Common myeloid progenitor, CD34-positive (primary cell): ENCODE data around the gene HOMER1.

Experiments used
- CTCF ChIA-PET: fragments of 350-600 bp; sonication (Branson Sonifier 250); formaldehyde crosslinking; loops from one replicate; lab custom pipeline; 2021; ENCODE audit warnings: antibody characterized with exemption; lab: Charles Lee
- POLR2A ChIA-PET: fragments of 350-600 bp; sonication (Branson Sonifier 250); formaldehyde crosslinking; loops from one replicate; lab custom pipeline; 2021; ENCODE audit warnings: antibody characterized with exemption; lab: Charles Lee
- DNase-seq, 3 donors: peaks; one replicate each; pipeline versions ENCODE4 v3.0.0 to v3.0.0-alpha.2; 2013
- H3K27ac ChIP-seq, 2 experiments: 1 replicate in 1 of 2; 2 replicates in 1 of 2; pipeline ENCODE4 v1.7.0; 2013; ENCODE audit warnings: inconsistent platforms in 2 of 2, low read length in 2 of 2, mild to moderate bottlenecking in 2 of 2, low read depth in 1 of 2, moderate library complexity in 1 of 2; ENCODE audit not compliant: severe bottlenecking in 2 of 2, insufficient read depth in 1 of 2, poor library complexity in 1 of 2
- H3K27me3 ChIP-seq, 5 experiments: replicated peaks in 2 of 5; 1 replicate in 3 of 5; 2 replicates in 2 of 5; pipeline versions ENCODE4 v1.6.1 to v1.7.0; 2013; ENCODE audit warnings: low read length in 4 of 5, mild to moderate bottlenecking in 2 of 5, moderate library complexity in 2 of 5, inconsistent platforms in 1 of 5; ENCODE audit not compliant: insufficient read depth in 5 of 5, control insufficient read depth in 4 of 5
- H3K36me3 ChIP-seq, 4 experiments: 1 replicate in 2 of 4; 2 replicates in 2 of 4; pipeline versions ENCODE4 v1.6.1 to v1.7.0; 2013; ENCODE audit warnings: low read length in 3 of 4, control low read depth in 1 of 4, mild to moderate bottlenecking in 1 of 4; ENCODE audit not compliant: control insufficient read depth in 4 of 4, insufficient read depth in 4 of 4
- H3K4me1 ChIP-seq, 4 experiments: 1 replicate in 3 of 4; 2 replicates in 1 of 4; pipeline versions ENCODE4 v1.6.1 to v1.7.1; 2013; ENCODE audit warnings: low read length in 3 of 4, mild to moderate bottlenecking in 3 of 4, control low read depth in 1 of 4, inconsistent platforms in 1 of 4, moderate library complexity in 1 of 4; ENCODE audit not compliant: control insufficient read depth in 4 of 4, insufficient read depth in 4 of 4; ENCODE audit errors: control extremely low read depth in 1 of 4
- H3K4me3 ChIP-seq, 7 experiments: 1 replicate in 4 of 7; 2 replicates in 3 of 7; pipeline versions ENCODE4 v1.5.1 to v1.7.0; 2013; ENCODE audit warnings: mild to moderate bottlenecking in 7 of 7, low read length in 6 of 7, moderate library complexity in 6 of 7, inconsistent platforms in 2 of 7, low read depth in 2 of 7, control low read depth in 1 of 7; ENCODE audit not compliant: insufficient read depth in 4 of 7, control insufficient read depth in 1 of 7; ENCODE audit errors: extremely low read depth in 1 of 7
- H3K9me3 ChIP-seq, 5 experiments: 1 replicate in 4 of 5; 2 replicates in 1 of 5; pipeline versions ENCODE4 v1.6.1 to v1.7.1; 2013; ENCODE audit warnings: low read length in 4 of 5, mild to moderate bottlenecking in 2 of 5, inconsistent platforms in 1 of 5, low read depth in 1 of 5, moderate library complexity in 1 of 5; ENCODE audit not compliant: control insufficient read depth in 4 of 5, insufficient read depth in 2 of 5; ENCODE audit errors: control extremely low read depth in 1 of 5
- WGBS: methylation state at CpG from one replicate; pipeline ENCODE4 v1.1.5; 2013; ENCODE audit not compliant: insufficient coverage; 5-methylcytosine and 5-hydroxymethylcytosine counted together

The HOMER1 gene

DNA sequence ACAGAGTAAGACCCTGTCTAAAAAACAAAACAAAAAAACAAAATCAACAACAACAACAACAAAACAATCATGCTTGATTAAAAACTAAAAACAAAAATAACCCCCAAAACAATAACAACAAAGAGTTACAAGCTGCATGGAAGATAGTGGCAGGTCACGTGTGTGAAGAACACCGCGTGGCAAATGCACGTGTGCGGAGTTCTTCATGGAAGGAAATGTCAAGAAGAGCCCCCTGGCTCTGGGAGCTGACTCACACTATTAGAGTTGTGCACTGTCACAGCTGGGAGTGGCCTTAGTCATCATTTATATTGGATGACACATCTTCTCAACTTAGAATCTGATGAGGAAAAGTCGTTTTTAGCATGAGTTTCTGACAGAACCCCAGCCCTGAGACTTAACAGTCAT is 167.5 kb downstream of the HOMER1 start:
- 92% methylated on average over 6 of the region's 6 CpGs for WGBS
- CTCF ChIA-PET, result no interaction called here
- no peak overlapping the region for H3K27ac ChIP-seq
- peak in 2 of 3 donors; percentile 1 to 4 for DNase-seq
- H3K4me3 ChIP-seq, result no peak overlapping the region
- no peaks in the 10 kb centered on the region for H3K27me3 ChIP-seq
- H3K4me1 ChIP-seq, result no peaks in the 10 kb centered on the region
- H3K9me3 ChIP-seq, result no peaks in the 10 kb centered on the region
- H3K36me3 ChIP-seq, result no peaks in the 10 kb centered on the region
- POLR2A ChIA-PET, result interaction anchor here (0.6 kb wide), 1 partner anchor 514 kb away, joined by 3 read pairs; no protein-coding TSS in a partner anchor

GRCh38 chr5:79333852-79334557 is 179.9 kb downstream of the HOMER1 start:
- H3K4me1 ChIP-seq, result no peaks in the 10 kb centered on the region
- H3K27me3 ChIP-seq, result no peaks in the 10 kb centered on the region
- ChIA-PET POLR2A (no interaction called here), CTCF (no interaction called here)
- DNase-seq, result no peak
- no peaks in the 10 kb centered on the region for H3K36me3 ChIP-seq
- no peaks in the 10 kb centered on the region for H3K9me3 ChIP-seq
- 100% methylated on average over 2 of the region's 10 CpGs for WGBS
- H3K4me3 ChIP-seq, result no peak overlapping the region
- no peak overlapping the region for H3K27ac ChIP-seq

GRCh38 chr5:79330071-79330470 is 183.9 kb downstream of the HOMER1 start:
- no peaks in the 10 kb centered on the region for H3K9me3 ChIP-seq
- H3K4me3 ChIP-seq, result no peak overlapping the region
- CTCF ChIA-PET, result no interaction called here
- no peaks in the 10 kb centered on the region for H3K36me3 ChIP-seq
- no peak for DNase-seq
- POLR2A ChIA-PET, result no interaction called here
- no peaks in the 10 kb centered on the region for H3K27me3 ChIP-seq
- H3K4me1 ChIP-seq, result no peaks in the 10 kb centered on the region
- no peak overlapping the region for H3K27ac ChIP-seq
- 90% methylated on average over 5 of the region's 5 CpGs for WGBS

DNA sequence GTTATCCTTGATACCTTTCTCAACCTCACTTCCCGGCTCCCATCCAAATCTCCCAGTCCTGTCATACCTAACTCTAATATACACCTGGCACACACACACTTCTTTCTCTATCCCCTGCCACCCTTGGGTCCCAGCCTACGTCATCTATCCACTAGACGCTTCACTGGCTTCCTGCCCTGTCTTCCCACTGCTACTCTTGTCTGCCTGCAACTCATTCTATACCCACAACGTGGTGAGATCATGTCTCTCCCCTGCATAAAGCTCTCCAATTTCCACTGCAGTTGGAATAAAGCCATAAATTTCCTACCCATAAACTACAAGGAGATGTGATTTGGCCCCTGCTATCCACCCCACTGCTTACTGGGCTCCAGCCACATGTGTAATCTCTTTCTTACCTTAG is 184.5 kb downstream of the HOMER1 start:
- Histone ChIP-seq H3K36me3 (no peaks in the 10 kb centered on the region), H3K27me3 (no peaks in the 10 kb centered on the region), H3K4me3 (no peak overlapping the region), H3K9me3 (no peaks in the 10 kb centered on the region), H3K4me1 (no peaks in the 10 kb centered on the region), H3K27ac (no peak overlapping the region)
- DNase-seq, result no peak
- POLR2A ChIA-PET, result no interaction called here
- 93% methylated on average over 4 of the region's 4 CpGs for WGBS
- CTCF ChIA-PET, result no interaction called here
